Testis (tissue), 3 donors: ENCODE data around the gene GLYATL1. TPM values are rescaled to one million over a fixed set of nuclear protein-coding genes. Genes with fewer than 3 reads are reported as not detected.

Experiments
- DNase-seq: peaks from one replicate; pipeline ENCODE4 v3.0.0-alpha.2; 2019
- H3K27ac ChIP-seq, 2 donors: fragments of 200-600 bp; sonication (generic); one replicate each; pipeline ENCODE4 v1.5.1; 2019
- H3K27me3 ChIP-seq: fragments of 200-600 bp; sonication (generic); one replicate; pipeline ENCODE4 v1.5.1; 2019
- H3K36me3 ChIP-seq: fragments of 200-600 bp; sonication (generic); one replicate; pipeline ENCODE4 v1.5.1; 2017; ENCODE audit warnings: low read depth; ENCODE audit errors: missing control alignments
- H3K4me1 ChIP-seq: fragments of 200-600 bp; sonication (generic); one replicate; pipeline ENCODE4 v1.5.1; 2019
- H3K4me3 ChIP-seq, 2 donors: fragments of 200-600 bp; sonication (generic); one replicate each; pipeline ENCODE4 v1.5.1; 2017 to 2019
- H3K9me3 ChIP-seq: fragments of 200-600 bp; sonication (generic); one replicate; pipeline ENCODE4 v1.5.1; 2017
- POLR2A ChIP-seq: fragments of 450-650 bp; IDR thresholded peaks from one replicate; pipeline ENCODE4 v1.6.1; 2017; ENCODE audit warnings: antibody characterized with exemption, mild to moderate bottlenecking, moderate library complexity
- WGBS, 2 donors: methylation state at CpG; one replicate each; pipeline ENCODE4 v1.1.5; 2018; 5-methylcytosine and 5-hydroxymethylcytosine counted together
- intact Hi-C: fragments of 100-400 bp; cut with DNase I; formaldehyde crosslinking; loops from one replicate; pipeline ENCODE4 v1.15.1; 2023; ENCODE audit warnings: low total_unique reads
- polyA plus RNA-seq: library from polyadenylated mRNA; stranded (reverse); fragments of 350-450 nt; fragmentation: Illumina TruSeq; extraction: RNeasy Lipid Tissue Mini Kit (QIAGEN cat#74804); gene quantifications from one replicate; pipeline ENCODE4 v1.2.3, GENCODE V29; 2014; ENCODE audit warnings: low read depth, low replicate concordance; ENCODE audit not compliant: insufficient read depth
- total RNA-seq, 2 donors: library from RNA; depleted of rRNA; stranded (reverse); fragments of >200 nt; gene quantifications; one replicate each; pipeline ENCODE4 v1.2.3, GENCODE V29; 2016
- TF ChIP-seq, protein P1 (sequence below), 3 experiments: fragments of 450-650 bp in 2 of 3; fragments of 200-600 bp in 1 of 3; sonication (generic) in 1 of 3; IDR thresholded peaks; one replicate each; pipeline ENCODE4 v1.5.1; 2016 to 2019; ENCODE audit warnings: antibody characterized with exemption in 3 of 3, mild to moderate bottlenecking in 2 of 3, moderate library complexity in 1 of 3

GLYATL1 gene
- total and polyA plus RNA-seq, 3 donors from 2014 or later = 0.40 to 1.4 TPM; not detected in 1

DNA sequence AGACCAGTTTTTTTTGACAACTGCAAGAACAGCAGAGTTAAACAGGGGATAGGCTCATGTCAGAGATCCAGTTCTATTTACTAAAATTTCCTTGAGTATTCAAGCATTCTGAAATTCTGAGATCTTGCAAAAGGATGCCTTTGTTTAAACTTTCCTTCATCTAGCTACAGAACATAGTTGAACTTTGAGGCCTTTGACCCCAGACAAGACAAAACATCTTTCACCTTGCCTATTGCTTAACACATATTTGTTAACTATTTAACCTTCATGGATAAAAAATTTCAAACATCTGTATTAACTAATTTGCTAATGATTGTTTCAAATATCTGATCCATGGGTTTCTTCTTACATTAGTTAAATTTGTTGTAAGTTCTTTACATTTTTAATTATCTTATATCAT lies 38.2 kb downstream of the GLYATL1 start:
- TF ChIP-seq, protein P1, sequence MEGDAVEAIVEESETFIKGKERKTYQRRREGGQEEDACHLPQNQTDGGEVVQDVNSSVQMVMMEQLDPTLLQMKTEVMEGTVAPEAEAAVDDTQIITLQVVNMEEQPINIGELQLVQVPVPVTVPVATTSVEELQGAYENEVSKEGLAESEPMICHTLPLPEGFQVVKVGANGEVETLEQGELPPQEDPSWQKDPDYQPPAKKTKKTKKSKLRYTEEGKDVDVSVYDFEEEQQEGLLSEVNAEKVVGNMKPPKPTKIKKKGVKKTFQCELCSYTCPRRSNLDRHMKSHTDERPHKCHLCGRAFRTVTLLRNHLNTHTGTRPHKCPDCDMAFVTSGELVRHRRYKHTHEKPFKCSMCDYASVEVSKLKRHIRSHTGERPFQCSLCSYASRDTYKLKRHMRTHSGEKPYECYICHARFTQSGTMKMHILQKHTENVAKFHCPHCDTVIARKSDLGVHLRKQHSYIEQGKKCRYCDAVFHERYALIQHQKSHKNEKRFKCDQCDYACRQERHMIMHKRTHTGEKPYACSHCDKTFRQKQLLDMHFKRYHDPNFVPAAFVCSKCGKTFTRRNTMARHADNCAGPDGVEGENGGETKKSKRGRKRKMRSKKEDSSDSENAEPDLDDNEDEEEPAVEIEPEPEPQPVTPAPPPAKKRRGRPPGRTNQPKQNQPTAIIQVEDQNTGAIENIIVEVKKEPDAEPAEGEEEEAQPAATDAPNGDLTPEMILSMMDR (IDR thresholded peaks at IDR 0.05) = no peak
- TF ChIP-seq POLR2A = no peak
- no peak for DNase-seq
- Histone ChIP-seq H3K9me3 (no peaks in the 10 kb centered on the region), H3K4me1 (no peaks in the 10 kb centered on the region), H3K27ac (no peak overlapping the region), H3K4me3 (no peak overlapping the region), H3K27me3 (no peaks in the 10 kb centered on the region), H3K36me3 (no peaks in the 10 kb centered on the region)
- intact Hi-C loops = no loop called here

DNA sequence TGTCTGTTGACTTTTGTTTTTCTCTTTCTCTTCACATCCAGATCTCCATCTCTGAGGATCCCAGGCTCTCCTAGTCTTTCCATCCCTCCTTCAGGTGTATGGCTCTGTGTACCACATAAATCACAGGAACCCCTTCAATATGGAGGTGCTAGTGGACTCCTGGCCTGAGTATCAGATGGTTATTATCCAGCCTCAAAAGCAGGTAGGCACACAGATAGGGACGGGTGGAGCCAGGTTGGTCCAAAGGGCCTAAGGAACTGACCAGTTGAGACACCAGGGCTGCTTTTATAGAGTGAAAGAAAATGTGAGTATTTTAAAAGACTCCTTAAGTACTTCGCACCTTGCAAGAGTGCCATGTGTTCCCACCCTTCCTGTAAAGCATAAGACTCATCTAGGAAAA lies 39.9 kb downstream of the GLYATL1 start:
- 90 to 93% methylated on average over 2 of the region's 2 CpGs for WGBS, 2 donors

DNA sequence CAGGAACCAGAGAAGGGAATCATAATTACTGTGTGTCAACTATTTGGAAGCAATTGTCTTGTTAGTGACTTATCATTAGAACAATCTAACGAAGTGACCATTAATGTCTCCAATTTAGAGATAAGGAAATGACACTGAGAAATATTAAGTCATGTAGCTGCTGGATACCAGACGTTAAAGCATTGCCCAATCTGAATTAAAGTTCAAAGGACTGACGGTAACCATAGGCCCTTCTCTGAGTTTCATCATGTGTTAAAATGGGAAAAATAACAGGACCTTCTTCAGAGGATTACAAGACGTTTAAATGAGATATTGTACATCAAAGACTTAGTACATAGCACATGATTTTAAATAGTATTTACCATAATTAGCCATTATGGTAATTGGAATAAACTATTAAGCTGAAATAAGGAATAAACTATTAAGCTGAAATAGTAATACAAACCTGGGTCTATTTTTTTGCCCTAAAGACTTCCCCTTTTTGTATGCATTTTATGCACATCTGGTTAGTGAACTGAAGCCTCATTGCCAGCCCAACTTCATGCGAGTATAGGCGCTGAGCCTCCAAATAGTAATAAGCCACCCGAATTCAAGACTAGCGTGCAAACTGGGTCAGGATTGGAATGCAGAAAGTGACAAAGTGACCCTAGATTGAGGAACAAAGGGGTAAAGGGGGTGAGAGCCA lies 41.0 kb downstream of the GLYATL1 start:
- Histone ChIP-seq H3K27ac (no peak overlapping the region), H3K36me3 (no peaks in the 10 kb centered on the region), H3K4me3 (no peak overlapping the region), H3K9me3 (no peaks in the 10 kb centered on the region), H3K4me1 (no peaks in the 10 kb centered on the region), H3K27me3 (no peaks in the 10 kb centered on the region)
- no peak for TF ChIP-seq POLR2A
- TF ChIP-seq, protein P1 (IDR thresholded peaks at IDR 0.05) = no peak
- intact Hi-C loops = no loop called here
- no peak for DNase-seq
- WGBS, 2 donors = 66 to 75% methylated on average over 8 of the region's 8 CpGs

More for the DNA sequence above, 39.9 kb downstream of the GLYATL1 start:
- Histone ChIP-seq H3K9me3 (no peaks in the 10 kb centered on the region), H3K27ac (no peak overlapping the region), H3K36me3 (no peaks in the 10 kb centered on the region), H3K27me3 (no peaks in the 10 kb centered on the region), H3K4me3 (no peak overlapping the region), H3K4me1 (no peaks in the 10 kb centered on the region)
- TF ChIP-seq POLR2A = no peak
- TF ChIP-seq, protein P1 (IDR thresholded peaks at IDR 0.05) = no peak
- intact Hi-C loops = no loop called here
- DNase-seq = no peak

DNA sequence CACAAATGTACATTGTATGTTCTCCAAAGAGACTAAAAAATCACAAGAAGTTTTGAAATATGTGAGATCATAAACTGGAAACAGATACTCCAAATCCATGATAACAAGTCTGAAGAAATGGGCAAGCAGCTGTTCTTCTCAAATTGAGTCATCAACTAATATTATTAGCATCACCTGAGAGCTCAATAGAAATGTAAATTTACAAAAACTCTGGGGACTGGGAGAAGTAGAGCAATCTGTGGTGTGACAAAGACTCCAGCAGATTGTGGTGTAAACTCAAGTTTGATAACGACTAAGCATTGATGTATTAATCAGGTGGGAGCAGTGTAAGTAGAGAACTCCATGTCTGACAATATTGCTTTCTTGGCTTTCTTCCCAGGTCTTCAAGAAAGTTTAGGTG lies 53.2 kb downstream of the GLYATL1 start:
- H3K4me1 ChIP-seq = no peaks in the 10 kb centered on the region
- H3K4me3 ChIP-seq = no peak overlapping the region
- no peaks in the 10 kb centered on the region for H3K27me3 ChIP-seq
- H3K36me3 ChIP-seq = no peaks in the 10 kb centered on the region
- 43 to 92% methylated on average over 1 of the region's 1 CpG for WGBS, 2 donors
- no peak overlapping the region for H3K27ac ChIP-seq
- intact Hi-C loops = no loop called here
- TF ChIP-seq, protein P1 (IDR thresholded peaks at IDR 0.05) = no peak
- no peak for TF ChIP-seq POLR2A
- H3K9me3 ChIP-seq = no peaks in the 10 kb centered on the region
- DNase-seq = no peak

GRCh38 chr11:58994171-58994570 lies 54.9 kb downstream of the GLYATL1 start:
- Histone ChIP-seq H3K9me3 (no peaks in the 10 kb centered on the region), H3K4me3 (no peak overlapping the region), H3K27ac (no peak overlapping the region), H3K36me3 (no peaks in the 10 kb centered on the region), H3K27me3 (no peaks in the 10 kb centered on the region), H3K4me1 (no peaks in the 10 kb centered on the region)
- intact Hi-C loops = no loop called here
- no peak for DNase-seq
- WGBS, 2 donors = 89 to 93% methylated on average over 3 of the region's 3 CpGs
- TF ChIP-seq POLR2A = no peak
- TF ChIP-seq, protein P1 (IDR thresholded peaks at IDR 0.05) = no peak
